Left ventricle myocardium inferior (tissue), 1 donor: ENCODE results near the gene TBC1D14. TPM values are rescaled to one million over a fixed set of nuclear protein-coding genes. Genes with fewer than 3 reads are reported as not detected.

Experiments used
- DNase-seq: peaks from one replicate; pipeline ENCODE4 v3.0.0-alpha.2; 2020
- H3K27ac ChIP-seq: fragments of 200-600 bp; replicated peaks from 2 replicates; pipeline ENCODE4 v1.8.0; 2021
- H3K27me3 ChIP-seq: fragments of 200-600 bp; 2 replicates; pipeline ENCODE4 v1.8.0; 2021; ENCODE audit warnings: low read depth
- H3K36me3 ChIP-seq: fragments of 200-600 bp; 2 replicates; pipeline ENCODE4 v1.8.0; 2021
- H3K4me1 ChIP-seq: fragments of 200-600 bp; 2 replicates; pipeline ENCODE4 v1.8.0; 2021
- H3K4me3 ChIP-seq: fragments of 200-600 bp; 2 replicates; pipeline ENCODE4 v1.8.0; 2021; ENCODE audit warnings: mild to moderate bottlenecking, moderate library complexity
- H3K9me3 ChIP-seq: fragments of 200-600 bp; replicated peaks from 2 replicates; pipeline ENCODE4 v1.8.0; 2021
- intact Hi-C: fragments of 100-400 bp; cut with micrococcal nuclease; formaldehyde crosslinking; loops from one replicate; pipeline ENCODE4 v1.11.0; 2022
- total RNA-seq: library from RNA; stranded (reverse); fragmentation: NEBNext Ultra II Directional; extraction: Animal tissue kit (Norgen Biotek cat#: 25700); gene quantifications from one replicate; pipeline ENCODE4 v1.2.1, GENCODE V29; 2021
- TF ChIP-seq, protein P1 (sequence below): fragments of 200-600 bp; IDR thresholded peaks from 2 replicates; pipeline ENCODE4 v1.8.0; 2021; ENCODE audit warnings: antibody characterized with exemption, mild to moderate bottlenecking, borderline replicate concordance
- donor health status: DM: no; HTN: yes; CAD: no; lungs with severe emphysema.

The TBC1D14 gene
- total RNA-seq, 1 donor from 2014 or later: 36.1 TPM

DNA sequence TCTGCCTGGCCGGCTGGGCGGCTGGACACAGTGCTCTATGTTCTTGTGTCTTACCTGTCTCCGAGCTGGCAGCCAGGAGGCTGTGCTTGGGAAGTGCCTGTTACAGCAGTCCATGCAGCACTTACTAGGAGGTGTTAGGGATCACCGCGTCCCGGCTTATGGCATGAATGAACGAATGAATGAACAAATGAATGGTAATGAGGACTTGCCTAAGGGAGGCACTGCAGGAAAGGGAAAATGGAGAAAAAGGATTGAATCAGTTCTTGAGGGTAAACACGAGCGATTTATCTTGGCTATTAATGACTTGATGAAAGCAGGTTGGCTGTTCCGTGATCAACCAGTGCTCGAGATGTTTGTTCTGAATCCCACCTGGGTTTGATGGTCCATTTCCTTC is 31.1 kb downstream of the TBC1D14 start:
- intact Hi-C loops: no loop called here
- H3K27ac ChIP-seq: peak overlapping the region; percentile 21
- H3K4me1 ChIP-seq: peaks cover 53% of the 10 kb centered on the region
- H3K27me3 ChIP-seq: no peaks in the 10 kb centered on the region
- no peaks in the 10 kb centered on the region for H3K36me3 ChIP-seq
- TF ChIP-seq, protein P1, sequence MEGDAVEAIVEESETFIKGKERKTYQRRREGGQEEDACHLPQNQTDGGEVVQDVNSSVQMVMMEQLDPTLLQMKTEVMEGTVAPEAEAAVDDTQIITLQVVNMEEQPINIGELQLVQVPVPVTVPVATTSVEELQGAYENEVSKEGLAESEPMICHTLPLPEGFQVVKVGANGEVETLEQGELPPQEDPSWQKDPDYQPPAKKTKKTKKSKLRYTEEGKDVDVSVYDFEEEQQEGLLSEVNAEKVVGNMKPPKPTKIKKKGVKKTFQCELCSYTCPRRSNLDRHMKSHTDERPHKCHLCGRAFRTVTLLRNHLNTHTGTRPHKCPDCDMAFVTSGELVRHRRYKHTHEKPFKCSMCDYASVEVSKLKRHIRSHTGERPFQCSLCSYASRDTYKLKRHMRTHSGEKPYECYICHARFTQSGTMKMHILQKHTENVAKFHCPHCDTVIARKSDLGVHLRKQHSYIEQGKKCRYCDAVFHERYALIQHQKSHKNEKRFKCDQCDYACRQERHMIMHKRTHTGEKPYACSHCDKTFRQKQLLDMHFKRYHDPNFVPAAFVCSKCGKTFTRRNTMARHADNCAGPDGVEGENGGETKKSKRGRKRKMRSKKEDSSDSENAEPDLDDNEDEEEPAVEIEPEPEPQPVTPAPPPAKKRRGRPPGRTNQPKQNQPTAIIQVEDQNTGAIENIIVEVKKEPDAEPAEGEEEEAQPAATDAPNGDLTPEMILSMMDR: no peak
- no peaks in the 10 kb centered on the region for H3K9me3 ChIP-seq
- H3K4me3 ChIP-seq: no peak overlapping the region
- DNase-seq: no peak

DNA sequence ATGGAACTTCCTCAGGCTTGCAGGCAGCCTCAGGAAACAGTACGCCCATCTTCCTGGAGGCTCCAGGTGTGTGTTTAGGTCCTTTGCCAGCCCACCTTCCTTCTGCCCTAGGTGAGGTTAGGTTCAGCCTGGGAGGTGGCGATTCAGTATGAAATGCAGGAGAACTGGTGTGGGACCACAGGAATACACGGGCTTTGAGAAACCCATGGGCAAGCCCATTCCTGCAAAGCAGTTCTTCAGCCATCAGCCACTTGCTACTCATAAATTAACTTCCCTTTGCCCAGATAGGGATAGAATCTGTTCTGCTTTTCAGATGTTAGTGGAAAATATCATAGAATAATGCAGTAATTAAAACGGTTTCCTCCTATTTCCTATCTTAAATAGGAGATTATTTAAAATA is 32.2 kb downstream of the TBC1D14 start:
- H3K27me3 ChIP-seq: no peaks in the 10 kb centered on the region
- intact Hi-C loops: no loop called here
- H3K4me1 ChIP-seq: peaks cover 53% of the 10 kb centered on the region
- H3K36me3 ChIP-seq: no peaks in the 10 kb centered on the region
- DNase-seq: no peak
- TF ChIP-seq, protein P1: no peak
- H3K4me3 ChIP-seq: no peak overlapping the region
- H3K27ac ChIP-seq: peak overlapping the region; percentile 60
- no peaks in the 10 kb centered on the region for H3K9me3 ChIP-seq

DNA sequence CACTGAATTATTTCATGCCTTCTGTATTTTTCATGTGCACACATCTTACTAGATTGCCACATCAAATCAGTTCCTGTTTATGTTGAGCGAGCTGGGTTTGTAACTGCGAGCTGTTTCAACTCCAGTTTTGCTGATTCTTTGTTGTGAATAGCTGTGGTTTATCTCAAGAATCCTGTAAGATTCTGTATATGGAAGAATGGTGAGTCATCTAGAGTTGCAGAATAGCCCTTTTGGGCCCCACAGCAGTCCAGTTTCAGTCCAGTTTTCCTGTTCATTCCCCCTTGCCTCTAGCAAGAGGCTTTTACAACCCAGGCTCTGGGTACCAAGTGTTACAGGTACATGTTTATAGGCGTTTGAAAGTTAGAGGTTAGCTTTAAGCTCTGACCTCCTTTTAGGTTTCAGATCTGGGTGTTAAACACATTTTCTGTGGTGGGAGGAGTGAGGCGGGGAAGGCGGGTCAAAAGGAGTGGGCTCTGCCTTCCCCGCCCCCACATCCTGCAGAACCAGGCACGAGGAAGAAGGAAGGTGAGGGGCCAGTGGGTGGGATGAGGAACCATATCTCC is 32.7 kb downstream of the TBC1D14 start:
- Histone ChIP-seq H3K4me1 (peaks cover 53% of the 10 kb centered on the region), H3K4me3 (no peak overlapping the region), H3K27me3 (no peaks in the 10 kb centered on the region), H3K9me3 (no peaks in the 10 kb centered on the region), H3K27ac (peak overlapping the region; percentile 60), H3K36me3 (no peaks in the 10 kb centered on the region)
- TF ChIP-seq, protein P1: no peak
- intact Hi-C loops: no loop called here
- DNase-seq: no peak

DNA sequence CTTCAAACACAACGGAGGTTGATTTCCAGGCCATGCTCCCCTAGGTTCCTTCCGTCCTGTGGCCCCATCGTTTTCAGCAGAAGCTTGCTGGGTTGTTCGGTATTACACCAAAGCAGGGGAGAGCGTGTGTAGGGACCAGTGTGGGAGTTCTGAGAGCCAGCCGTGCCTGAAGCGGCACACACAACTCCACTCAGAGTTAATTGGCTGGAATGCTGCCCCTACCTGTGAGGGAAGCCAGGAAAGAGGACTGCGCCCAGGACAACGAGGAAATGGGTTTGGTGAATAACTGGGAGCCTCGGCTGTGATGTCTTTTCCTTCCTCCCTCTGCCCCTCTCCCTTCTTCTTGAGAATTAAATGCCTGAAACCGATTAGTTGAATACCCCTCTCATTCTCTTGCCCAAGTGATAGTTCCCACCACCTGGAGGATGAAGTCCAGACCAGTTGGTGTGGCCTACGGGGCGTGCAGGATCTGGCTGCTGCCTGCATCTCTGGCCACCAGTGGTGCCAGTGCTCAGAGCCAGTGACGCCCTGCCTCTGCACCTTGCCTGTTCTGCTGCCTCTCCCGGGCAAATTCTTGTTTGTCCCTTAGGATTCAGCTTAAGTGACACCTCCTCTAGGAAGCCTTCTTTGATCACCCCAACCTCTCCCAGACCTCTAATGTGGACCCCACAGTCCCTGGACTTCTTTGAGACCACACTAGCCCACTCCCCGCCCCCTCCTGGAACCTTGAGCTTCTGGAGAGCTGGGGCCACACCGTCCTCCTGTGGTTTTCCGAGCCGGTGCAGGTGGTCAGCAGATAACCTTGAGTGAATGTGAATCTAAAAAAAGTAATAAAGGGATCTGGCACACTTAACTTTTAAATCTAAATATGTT is 33.6 kb downstream of the TBC1D14 start:
- no peaks in the 10 kb centered on the region for H3K27me3 ChIP-seq
- no peak for DNase-seq
- intact Hi-C loops: no loop called here
- peaks cover 47% of the 10 kb centered on the region for H3K4me1 ChIP-seq
- H3K36me3 ChIP-seq: no peaks in the 10 kb centered on the region
- no peaks in the 10 kb centered on the region for H3K9me3 ChIP-seq
- peak overlapping the region; percentile 60 for H3K27ac ChIP-seq
- TF ChIP-seq, protein P1: no peak
- H3K4me3 ChIP-seq: no peak overlapping the region

DNA sequence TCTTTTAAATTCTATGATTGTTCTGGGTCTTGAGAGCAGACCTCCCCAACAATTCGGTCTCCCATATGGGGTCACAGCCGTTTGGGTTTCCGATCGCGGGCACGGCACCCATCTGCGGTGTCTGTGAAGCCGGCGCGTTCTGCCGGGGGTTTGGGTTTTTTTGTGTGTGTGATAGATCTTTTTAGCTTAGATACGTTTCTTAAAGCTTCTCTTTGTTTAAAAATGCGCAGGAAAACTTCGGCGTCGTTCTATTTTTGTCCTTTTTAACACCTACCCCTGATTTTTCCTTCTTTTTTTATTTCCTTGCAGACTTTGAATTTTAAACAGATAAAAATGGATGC is 34.2 kb downstream of the TBC1D14 start:
- H3K4me3 ChIP-seq: no peak overlapping the region
- no peaks in the 10 kb centered on the region for H3K9me3 ChIP-seq
- intact Hi-C loops: no loop called here
- no peak for DNase-seq
- TF ChIP-seq, protein P1: no peak
- H3K4me1 ChIP-seq: peaks cover 41% of the 10 kb centered on the region
- H3K27ac ChIP-seq: no peak overlapping the region
- no peaks in the 10 kb centered on the region for H3K27me3 ChIP-seq
- H3K36me3 ChIP-seq: no peaks in the 10 kb centered on the region
